HepG2 (cell line): ENCODE measurements around the gene APOA1. TPM values are rescaled to one million over a fixed set of nuclear protein-coding genes. Genes with fewer than 3 reads are reported as not detected.

Source experiments
- ATAC-seq: fragments of 200-7000 bp; cut with Tn5 transposase; 3 replicates; pipeline ENCODE4 v1.9.1; 2020; ENCODE audit warnings: mild to moderate bottlenecking, moderate library complexity
- BruUV-seq: library from RNA; stranded (reverse); fragments of 400-500 nt; replicated peaks from 2 replicates; lab custom pipeline; 2021; lab: Mats Ljungman, UMichigan
- CTCF ChIA-PET: fragments of 300-600 bp; formaldehyde crosslinking; extraction: SDS; loops from one replicate; lab custom pipeline; 2021; ENCODE audit warnings: low total read pairs, inconsistent platforms, low intra/inter-chr PET ratio; lab: Yijun Ruan, JAX
- POLR2A ChIA-PET: fragments of 350-600 bp; sonication (Branson Sonifier 250); formaldehyde crosslinking; loops from one replicate; lab custom pipeline; 2020; ENCODE audit warnings: antibody characterized with exemption, inconsistent platforms; lab: Yijun Ruan, JAX
- DNase-seq: peaks from one replicate; pipeline ENCODE4 v3.0.0-alpha.2; 2015; ENCODE audit warnings: low spot score
- FAIRE-seq: peaks from 3 replicates; lab custom pipeline; 2011; peaks lifted over from hg19 to GRCh38; lab: Jason Lieb, UNC
- H2AFZ ChIP-seq: one replicate; pipeline ENCODE4 v1.6.1; 2011; ENCODE audit warnings: low read length, inconsistent platforms
- H3K27ac ChIP-seq: fragments of 300-600 bp; 3 replicates; pipeline ENCODE4 v1.8.0; 2011; ENCODE audit warnings: mixed run types, mild to moderate bottlenecking, mixed read lengths, low read length, inconsistent platforms; ENCODE audit not compliant: insufficient read depth; ENCODE audit errors: extremely low read length
- H3K27me3 ChIP-seq, 2 experiments: fragments of 200-600 bp in 1 of 2; 2 replicates in 1 of 2; 3 replicates in 1 of 2; pipeline versions ENCODE4 v1.6.0 to v1.8.0; 2011; ENCODE audit warnings: low read length in 2 of 2, mild to moderate bottlenecking in 2 of 2, moderate library complexity in 2 of 2, inconsistent platforms in 1 of 2; ENCODE audit not compliant: insufficient read depth in 2 of 2, control insufficient read depth in 1 of 2
- H3K36me3 ChIP-seq, 2 experiments: fragments of 200-600 bp in 1 of 2; replicated peaks in 1 of 2; 2 replicates in 1 of 2; 3 replicates in 1 of 2; pipeline versions ENCODE4 v1.5.1 to v1.8.0; 2011; ENCODE audit warnings: low read length in 2 of 2, inconsistent platforms in 1 of 2; ENCODE audit not compliant: insufficient read depth in 2 of 2, control insufficient read depth in 1 of 2
- H3K4me1 ChIP-seq: 2 replicates; pipeline ENCODE4 v1.5.1; 2012; ENCODE audit warnings: low read length, inconsistent platforms; ENCODE audit not compliant: insufficient read depth
- H3K4me2 ChIP-seq: 2 replicates; pipeline ENCODE4 v1.6.0; 2011; ENCODE audit warnings: low read depth, low read length, inconsistent platforms
- H3K4me3 ChIP-seq, 3 experiments: fragments of 200-600 bp in 1 of 3; sonication (generic), shearing (Covaris generic) in 1 of 3; replicated peaks in 1 of 3; 2 replicates each; pipeline ENCODE4 v1.5.1; 2011 to 2016; ENCODE audit warnings: low read length in 3 of 3, inconsistent platforms in 2 of 3, low read depth in 2 of 3, mild to moderate bottlenecking in 2 of 3, control low read depth in 1 of 3, mixed read lengths in 1 of 3; ENCODE audit not compliant: insufficient read depth in 1 of 3
- H3K79me2 ChIP-seq: one replicate; pipeline ENCODE4 v1.6.1; 2011; ENCODE audit warnings: low read length, inconsistent platforms; ENCODE audit not compliant: insufficient read depth
- H3K9ac ChIP-seq: 2 replicates; pipeline ENCODE4 v1.6.0; 2011; ENCODE audit warnings: mild to moderate bottlenecking, low read depth, low read length, inconsistent platforms; ENCODE audit not compliant: insufficient read depth
- H3K9me3 ChIP-seq: 2 replicates; pipeline ENCODE4 v1.5.1; 2012; ENCODE audit warnings: mild to moderate bottlenecking, low read length
- H4K20me1 ChIP-seq: 2 replicates; pipeline ENCODE4 v1.6.0; 2011; ENCODE audit warnings: inconsistent platforms, mild to moderate bottlenecking, low read length, moderate library complexity; ENCODE audit not compliant: insufficient read depth
- CEBPZ ChIP-seq: IDR thresholded peaks from 2 replicates; pipeline ENCODE4 v1.6.1; 2012; ENCODE audit warnings: low read length, improper control_type of control experiment
- FOXA3 ChIP-seq: IDR thresholded peaks from 2 replicates; pipeline ENCODE4 v1.6.1; 2016; ENCODE audit warnings: missing genetic modification reagents, missing compliant biosample characterization
- MAF1 ChIP-seq: sonication (generic); formaldehyde crosslinking; IDR thresholded peaks from 2 replicates; pipeline ENCODE4 v1.5.0; 2020; ENCODE audit warnings: missing genetic modification reagents, borderline replicate concordance
- NKX3-1 ChIP-seq: sonication (generic); formaldehyde crosslinking; IDR thresholded peaks from 2 replicates; pipeline ENCODE4 v1.5.0; 2020; ENCODE audit warnings: missing genetic modification reagents
- U2AF2 ChIP-seq: fragments of 200-400 bp; formaldehyde crosslinking; IDR thresholded peaks from 2 replicates; pipeline ENCODE4 v1.6.1; 2017; ENCODE audit warnings: low read depth, mild to moderate bottlenecking, low read length
- ZBTB42 ChIP-seq: sonication (generic); formaldehyde crosslinking; IDR thresholded peaks from 2 replicates; pipeline ENCODE4 v1.5.0; 2020; ENCODE audit warnings: mild to moderate bottlenecking, missing genetic modification reagents
- ZNF143 ChIP-seq: sonication (generic); formaldehyde crosslinking; IDR thresholded peaks from 2 replicates; pipeline ENCODE4 v1.4.0; 2020; ENCODE audit warnings: missing genetic modification reagents
- ZNF780A ChIP-seq: sonication (generic); formaldehyde crosslinking; IDR thresholded peaks from 2 replicates; pipeline ENCODE4 v1.8.0; 2022; ENCODE audit warnings: mild to moderate bottlenecking, missing genetic modification reagents, moderate library complexity
- WGBS: methylation state at CpG from one replicate; pipeline ENCODE4 v1.1.6; 2017; ENCODE audit warnings: low lambda C conversion rate; 5-methylcytosine and 5-hydroxymethylcytosine counted together
- in situ Hi-C: cut with HindIII; loops from 2 replicates; pipeline ENCODE4 v1.10.0; 2017; ENCODE audit warnings: low pct_unique_long_range_greater_than_20kb; ENCODE audit not compliant: extremely low pct_ligation_motif_present
- intact Hi-C: fragments of 100-400 bp; cut with micrococcal nuclease; formaldehyde crosslinking; loops from one replicate; pipeline ENCODE4 v1.10.0; 2022; ENCODE audit not compliant: unreplicated experiment
- polyA plus RNA-seq, 8 experiments: library from polyadenylated mRNA; depleted of rRNA in 3 of 8; stranded (reverse) in 7 of 8; unstranded in 1 of 8; fragments of >200 nt; fragmentation: Illumina TruSeq in 4 of 8; extraction: Trizol in 4 of 8; gene quantifications; 2 replicates each; pipeline versions ENCODE4 v1.2.1 to v1.2.3, GENCODE V29; 2011 to 2016; ENCODE audit warnings: low read depth in 4 of 8, missing spikeins in 1 of 8, mixed read lengths in 1 of 8; ENCODE audit not compliant: insufficient read depth in 1 of 8
- total RNA-seq, 5 experiments: library from RNA; depleted of rRNA; stranded (reverse); fragments of >200 nt; fragmentation: Illumina TruSeq; extraction: Trizol; gene quantifications; 2 replicates each; pipeline ENCODE4 v1.2.3, GENCODE V29; 2016; ENCODE audit warnings: low read depth in 1 of 5
- TF ChIP-seq, protein P1 (sequence below): sonication (generic); formaldehyde crosslinking; IDR thresholded peaks from 2 replicates; pipeline ENCODE4 v1.4.0; 2020; ENCODE audit warnings: mild to moderate bottlenecking, missing genetic modification reagents

APOA1 gene
- total and polyA plus RNA-seq, 2 of the 13 experiments (the other 11 are each of a cell fraction or from before 2014, with no cell fraction given) = 1,973 to 5,485 TPM

GRCh38 chr11:116807601-116808261 is 29.7 kb downstream of the APOA1 start (continued):
- no peak for TF ChIP-seq CEBPZ
- no peak for TF ChIP-seq MAF1 (CRISPR knock-in tag)
- peak; percentile 10; the same call in 1 of the 2 replicates for TF ChIP-seq ZNF143 (CRISPR knock-in tag)
- no peak for TF ChIP-seq U2AF2
- no peak for TF ChIP-seq ZNF780A (CRISPR knock-in tag)
- TF ChIP-seq FOXA3 (CRISPR knock-in tag) = no peak

DNA sequence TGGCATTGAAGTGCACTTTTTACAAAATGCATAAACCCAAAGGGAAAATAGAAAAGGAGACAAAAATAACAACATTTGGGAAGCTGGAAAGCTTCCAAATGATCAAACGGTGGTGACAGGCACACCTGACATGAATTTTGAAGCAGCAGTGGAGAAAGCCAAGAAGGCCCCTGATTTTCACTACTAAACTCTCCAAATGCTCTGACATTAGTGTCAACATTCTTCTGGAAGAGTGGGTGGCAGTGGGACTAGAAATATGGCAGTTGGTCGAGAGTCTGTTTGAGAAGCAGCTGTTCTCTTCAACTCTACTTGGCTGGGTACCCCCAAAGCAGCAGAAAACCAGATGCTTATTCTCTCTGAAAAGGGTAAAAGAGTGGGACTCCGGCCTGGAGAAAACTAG is 33.4 kb downstream of the APOA1 start:
- H3K9ac ChIP-seq = no peak overlapping the region
- ATAC-seq (no peak), DNase-seq (no peak)
- WGBS = 65% methylated on average over 3 of the region's 3 CpGs
- no peaks in the 10 kb centered on the region for H3K36me3 ChIP-seq
- TF ChIP-seq, protein P1, sequence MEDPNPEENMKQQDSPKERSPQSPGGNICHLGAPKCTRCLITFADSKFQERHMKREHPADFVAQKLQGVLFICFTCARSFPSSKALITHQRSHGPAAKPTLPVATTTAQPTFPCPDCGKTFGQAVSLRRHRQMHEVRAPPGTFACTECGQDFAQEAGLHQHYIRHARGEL = no peak
- TF ChIP-seq ZBTB42 (CRISPR knock-in tag) (no peak), NKX3-1 (no peak)
- TF ChIP-seq, all 625 proteins: peak for 0
- H3K27ac ChIP-seq = no peak overlapping the region
- intact Hi-C loops (no loop called here), in situ Hi-C loops (no loop called here)
- H4K20me1 ChIP-seq = no peaks in the 10 kb centered on the region
- no peak for FAIRE-seq
- H2AFZ ChIP-seq = no peak overlapping the region
- no peaks in the 10 kb centered on the region for H3K27me3 ChIP-seq
- POLR2A ChIA-PET = interaction anchor here (8.5 kb wide), 1 partner anchor 12 kb away, joined by 291 read pairs; the partner anchor contains the start of genes APOA5 and ZPR1
- no TSS peak for BruUV-seq
- H3K4me3 ChIP-seq = no peak overlapping the region
- no peaks in the 10 kb centered on the region for H3K79me2 ChIP-seq
- no peak overlapping the region for H3K4me2 ChIP-seq
- no peaks in the 10 kb centered on the region for H3K9me3 ChIP-seq
- CTCF ChIA-PET = no interaction called here
- peaks cover 61% of the 10 kb centered on the region for H3K4me1 ChIP-seq
